Esophagus squamous epithelium (tissue), 4 donors: ENCODE results near the gene FCRL6.

Experiments
- CTCF ChIP-seq, 6 experiments: fragments of 450-650 bp in 4 of 6; fragments of 200-600 bp in 2 of 6; sonication (generic) in 2 of 6; IDR thresholded peaks; one replicate each; pipeline ENCODE4 v1.5.1; 2016 to 2019; ENCODE audit warnings: antibody characterized with exemption in 6 of 6, mild to moderate bottlenecking in 4 of 6, moderate library complexity in 4 of 6
- POLR2A ChIP-seq, 4 donors: fragments of 450-650 bp; IDR thresholded peaks; one replicate each; pipeline ENCODE4 v1.6.1; 2017; ENCODE audit warnings: antibody characterized with exemption in 4 of 4, mild to moderate bottlenecking in 4 of 4, moderate library complexity in 3 of 4

GRCh38 chr1:159803956-159804689, 2.0 kb downstream of the FCRL6 start:
- TF ChIP-seq POLR2A (IDR thresholded peaks at IDR 0.05) (no peak), CTCF (IDR thresholded peaks at IDR 0.05) (no peak)
